SJCRH30 (cell line): Measurements from ENCODE around the gene HOXD13. TPM values are rescaled to one million over a fixed set of nuclear protein-coding genes. Genes with fewer than 3 reads are reported as not detected.

ENCODE experiments used
- DNase-seq, 2 experiments: peaks; one replicate each; pipeline ENCODE4 v3.0.0-alpha.2; 2015 to 2020
- H3K27ac ChIP-seq: fragments of 250-450 bp; sonication (Bioruptor Pico); 2 replicates; pipeline ENCODE4 v1.5.1; 2020; ENCODE audit warnings: mild to moderate bottlenecking, moderate library complexity
- H3K27me3 ChIP-seq: fragments of 250-450 bp; sonication (Bioruptor Pico); 2 replicates; pipeline ENCODE4 v1.5.1; 2020; ENCODE audit warnings: mild to moderate bottlenecking, moderate library complexity
- H3K36me3 ChIP-seq: fragments of 250-450 bp; sonication (Bioruptor Pico); 2 replicates; pipeline ENCODE4 v1.5.1; 2020; ENCODE audit warnings: mild to moderate bottlenecking, moderate library complexity
- H3K4me1 ChIP-seq: fragments of 250-450 bp; sonication (Bioruptor Pico); 2 replicates; pipeline ENCODE4 v1.5.1; 2020; ENCODE audit warnings: mild to moderate bottlenecking, moderate library complexity
- H3K4me3 ChIP-seq: fragments of 250-450 bp; sonication (Bioruptor Pico); 2 replicates; pipeline ENCODE4 v1.5.1; 2020; ENCODE audit warnings: mild to moderate bottlenecking, moderate library complexity
- H3K9me3 ChIP-seq: fragments of 250-450 bp; sonication (Bioruptor Pico); replicated peaks from 2 replicates; pipeline ENCODE4 v1.5.1; 2020; ENCODE audit warnings: mild to moderate bottlenecking, moderate library complexity
- total RNA-seq: library from RNA; depleted of rRNA; stranded (reverse); fragments of >200 nt; shearing (Covaris generic); gene quantifications from 2 replicates; pipeline ENCODE4 v1.2.3, GENCODE V29; 2014

HOXD13 gene
- total RNA-seq, 1 experiment from 2014 or later = 13.6 TPM

- no peaks in the 10 kb centered on the region for H3K9me3 ChIP-seq
- DNase-seq = peak; percentile 19 to 53
- H3K4me3 ChIP-seq = peak overlapping the region; percentile 42
- H3K27ac ChIP-seq = no peak overlapping the region
- peaks cover 11% of the 10 kb centered on the region; the same call in 1 of the 2 replicates for H3K4me1 ChIP-seq
- H3K27me3 ChIP-seq = no peaks in the 10 kb centered on the region
- no peaks in the 10 kb centered on the region for H3K36me3 ChIP-seq
These were observed 40.0 kb downstream of the HOXD13 start for GRCh38 chr2:176132205-176133171.

DNA sequence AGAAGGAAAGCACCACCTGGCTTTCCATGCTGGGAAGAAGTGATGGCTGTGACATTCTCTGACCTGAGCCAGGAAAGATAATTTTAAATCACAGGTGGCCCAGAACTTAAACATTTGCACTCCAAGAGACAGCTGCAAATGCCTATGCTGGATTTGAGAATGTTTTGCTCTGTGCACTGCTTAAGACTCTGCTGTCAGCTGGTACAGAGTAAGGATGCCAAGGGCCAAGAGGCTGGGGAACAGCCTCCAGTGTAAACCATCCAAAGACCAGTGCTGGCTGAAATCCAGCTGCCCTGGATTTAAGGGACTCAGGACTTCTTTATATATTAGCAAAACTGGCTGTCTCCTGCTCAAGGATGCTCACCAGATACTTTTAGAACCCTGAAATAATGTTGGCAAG is 40.9 kb downstream of the HOXD13 start:
- H3K27ac ChIP-seq = no peak overlapping the region
- peak; percentile 36 to 66 for DNase-seq
- no peaks in the 10 kb centered on the region for H3K27me3 ChIP-seq
- H3K4me1 ChIP-seq = peaks cover 11% of the 10 kb centered on the region; the same call in 1 of the 2 replicates
- H3K9me3 ChIP-seq = no peaks in the 10 kb centered on the region
- H3K4me3 ChIP-seq = no peak overlapping the region
- no peaks in the 10 kb centered on the region for H3K36me3 ChIP-seq

DNA sequence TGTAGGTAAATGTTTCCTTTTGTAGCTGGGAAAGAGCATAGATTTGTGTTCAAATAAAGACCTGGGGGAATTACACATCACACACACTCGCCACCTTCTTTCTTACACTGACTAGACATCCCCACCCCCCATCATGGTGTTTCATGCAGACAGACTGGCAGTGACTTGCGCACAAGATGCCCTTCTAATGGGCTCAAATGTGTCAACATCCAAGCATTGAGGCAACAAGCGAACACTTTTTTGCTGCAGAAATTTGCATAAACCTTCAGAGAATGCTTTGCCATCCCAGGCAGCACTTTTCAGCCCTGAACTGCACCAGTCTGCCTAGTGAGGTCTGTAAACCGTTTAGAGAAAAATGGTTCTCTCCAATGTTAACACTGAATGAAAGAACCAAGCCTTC is 41.5 kb downstream of the HOXD13 start:
- H3K27ac ChIP-seq = no peak overlapping the region

DNA sequence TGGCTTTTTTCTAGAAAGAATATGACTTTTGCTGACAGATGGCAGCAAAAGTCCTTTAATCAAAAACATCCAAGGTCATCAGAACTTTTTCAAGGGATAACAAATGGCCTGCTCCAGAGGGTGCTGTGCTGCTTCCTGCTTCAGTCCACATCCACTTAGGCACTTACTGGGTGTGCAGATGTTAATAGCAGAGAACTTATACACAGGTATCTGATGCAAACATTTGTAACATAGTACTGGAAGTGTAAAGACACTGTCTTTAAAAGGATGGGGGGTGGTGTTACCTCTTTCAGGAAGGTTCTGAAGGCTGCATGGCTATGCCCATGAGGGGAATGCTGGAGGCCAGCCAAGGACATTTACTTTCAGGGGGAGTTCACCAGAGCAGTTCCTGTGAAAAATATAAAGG is 42.5 kb downstream of the HOXD13 start:
- no peak overlapping the region for H3K27ac ChIP-seq
- H3K4me1 ChIP-seq = peaks cover 11% of the 10 kb centered on the region; the same call in 1 of the 2 replicates
- no peaks in the 10 kb centered on the region for H3K9me3 ChIP-seq
- H3K27me3 ChIP-seq = no peaks in the 10 kb centered on the region
- DNase-seq = no peak
- H3K36me3 ChIP-seq = no peaks in the 10 kb centered on the region
- no peak overlapping the region for H3K4me3 ChIP-seq

More for the DNA sequence above, 41.5 kb downstream of the HOXD13 start:
- Histone ChIP-seq H3K27me3 (no peaks in the 10 kb centered on the region), H3K4me1 (peaks cover 11% of the 10 kb centered on the region; the same call in 1 of the 2 replicates), H3K4me3 (no peak overlapping the region), H3K9me3 (no peaks in the 10 kb centered on the region), H3K36me3 (no peaks in the 10 kb centered on the region)
- DNase-seq = no peak

- Histone ChIP-seq H3K9me3 (no peaks in the 10 kb centered on the region), H3K27me3 (no peaks in the 10 kb centered on the region), H3K36me3 (no peaks in the 10 kb centered on the region), H3K27ac (no peak overlapping the region), H3K4me1 (peaks cover 11% of the 10 kb centered on the region; the same call in 1 of the 2 replicates), H3K4me3 (no peak overlapping the region)
- DNase-seq = no peak
These were observed 44.1 kb downstream of the HOXD13 start for GRCh38 chr2:176136374-176137251.

DNA sequence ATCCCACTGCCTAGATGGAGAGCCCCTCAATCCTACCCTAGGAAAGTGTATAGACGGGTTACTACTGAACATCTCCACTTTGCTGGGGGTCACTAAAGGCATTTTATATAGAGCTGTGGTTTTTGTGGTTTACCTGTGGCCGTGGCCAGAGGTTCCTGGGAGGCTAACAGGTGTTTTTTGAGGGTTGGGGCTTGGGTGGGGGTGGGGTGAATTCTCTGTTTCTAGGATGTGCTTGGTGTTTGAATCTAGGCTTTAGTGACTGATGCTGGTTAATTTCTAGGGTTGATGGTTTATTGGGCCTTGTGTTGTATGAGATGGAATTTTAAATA is 44.7 kb downstream of the HOXD13 start:
- Histone ChIP-seq H3K27me3 (no peaks in the 10 kb centered on the region), H3K4me1 (peaks cover 11% of the 10 kb centered on the region; the same call in 1 of the 2 replicates), H3K9me3 (no peaks in the 10 kb centered on the region), H3K36me3 (no peaks in the 10 kb centered on the region), H3K27ac (no peak overlapping the region), H3K4me3 (no peak overlapping the region)
- DNase-seq = no peak

GRCh38 chr2:176137906-176138305 is 45.4 kb downstream of the HOXD13 start:
- Histone ChIP-seq H3K27me3 (no peaks in the 10 kb centered on the region), H3K4me1 (peaks cover 9% of the 10 kb centered on the region; the same call in 1 of the 2 replicates), H3K4me3 (no peak overlapping the region), H3K27ac (no peak overlapping the region), H3K36me3 (no peaks in the 10 kb centered on the region), H3K9me3 (no peaks in the 10 kb centered on the region)
- DNase-seq = no peak

GRCh38 chr2:176138526-176138922 is 46.0 kb downstream of the HOXD13 start:
- Histone ChIP-seq H3K36me3 (no peaks in the 10 kb centered on the region), H3K27me3 (no peaks in the 10 kb centered on the region), H3K27ac (no peak overlapping the region), H3K4me1 (peaks cover 2% of the 10 kb centered on the region; the same call in 1 of the 2 replicates), H3K9me3 (no peaks in the 10 kb centered on the region), H3K4me3 (no peak overlapping the region)
- DNase-seq = no peak

DNA sequence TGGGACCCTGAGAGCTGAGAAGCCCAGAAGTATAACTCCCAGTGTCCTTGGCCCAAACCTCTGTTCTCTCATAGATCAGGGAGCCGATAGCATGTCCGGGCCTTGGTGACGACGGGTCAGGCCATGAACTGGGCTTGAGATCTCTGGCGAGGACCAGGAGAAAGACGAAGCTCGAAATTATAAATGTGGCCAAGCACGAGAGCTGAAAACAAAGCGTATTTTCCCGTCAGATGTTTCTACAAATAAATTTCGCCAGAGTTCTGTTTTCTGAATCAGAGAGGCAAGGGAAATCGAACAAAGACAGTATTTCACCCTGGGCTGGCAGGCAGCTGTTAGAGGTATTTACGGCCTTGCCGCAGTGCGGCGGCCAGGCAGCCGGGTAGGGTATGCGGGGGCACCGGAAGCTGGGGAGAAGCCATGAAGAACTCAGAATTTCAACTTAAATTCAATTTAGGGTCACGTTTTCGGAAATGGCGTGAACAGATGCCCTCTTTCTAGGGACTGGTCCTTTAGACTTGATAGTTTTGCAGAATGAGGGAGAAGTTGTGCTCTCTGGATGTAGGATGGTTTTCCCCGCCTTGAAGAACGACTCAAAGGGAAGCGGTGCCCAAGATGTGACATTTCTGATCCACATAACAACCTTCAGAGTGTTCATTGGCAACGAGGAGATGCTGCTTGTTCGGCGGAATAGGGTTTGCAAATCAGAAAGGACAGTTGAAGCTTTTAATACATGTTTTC is 46.6 kb downstream of the HOXD13 start:
- no peak overlapping the region for H3K27ac ChIP-seq
- DNase-seq = no peak
- no peaks in the 10 kb centered on the region for H3K27me3 ChIP-seq
- no peaks in the 10 kb centered on the region for H3K36me3 ChIP-seq
- no peaks in the 10 kb centered on the region for H3K9me3 ChIP-seq
- H3K4me3 ChIP-seq = no peak overlapping the region
- H3K4me1 ChIP-seq = no peaks in the 10 kb centered on the region

DNA sequence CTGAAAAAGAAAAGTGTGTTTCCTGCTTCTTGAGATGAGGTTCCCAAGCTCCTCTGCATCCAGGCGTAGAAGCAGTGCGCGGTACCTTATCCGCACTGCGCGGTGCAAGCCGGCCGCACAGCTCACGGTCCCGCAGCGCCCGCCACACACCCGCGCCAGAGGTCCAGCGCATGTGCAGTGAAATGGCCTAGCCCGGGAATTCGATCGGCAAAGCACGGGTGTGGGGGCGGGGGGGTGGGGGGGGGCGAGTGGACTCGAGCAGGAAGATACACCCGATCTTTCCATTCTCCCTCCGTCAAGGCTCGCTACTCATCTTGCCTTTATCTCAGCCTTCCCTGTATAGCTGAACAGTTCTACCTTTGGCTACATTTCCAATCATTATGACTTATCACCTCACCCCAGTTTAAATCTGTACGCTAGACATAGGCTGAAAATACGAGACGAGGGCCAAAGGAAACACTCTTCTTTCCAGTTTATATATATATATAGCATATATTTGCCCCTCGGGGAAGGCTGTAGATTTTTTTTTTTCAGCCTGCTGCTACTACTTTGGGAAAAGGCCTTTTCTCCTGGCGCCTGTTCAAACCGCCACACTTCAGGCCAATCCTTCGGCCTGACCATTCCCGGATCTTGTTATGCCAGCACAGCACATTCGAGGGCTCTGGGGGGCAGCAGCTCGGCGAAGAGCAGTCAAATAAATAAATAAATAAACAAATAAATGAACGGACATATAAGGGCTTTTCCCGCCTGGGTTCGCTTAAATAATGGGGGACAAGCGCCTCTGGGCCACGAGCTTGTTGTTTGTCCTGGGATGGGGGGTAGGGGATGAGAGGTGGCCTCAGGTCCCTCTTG is 47.4 kb downstream of the HOXD13 start:
- H3K9me3 ChIP-seq = no peaks in the 10 kb centered on the region
- H3K36me3 ChIP-seq = no peaks in the 10 kb centered on the region
- H3K4me1 ChIP-seq = no peaks in the 10 kb centered on the region
- no peaks in the 10 kb centered on the region for H3K27me3 ChIP-seq
- peak overlapping the region; percentile 61 for H3K4me3 ChIP-seq
- no peak for DNase-seq
- H3K27ac ChIP-seq = peak overlapping the region; percentile 52

DNA sequence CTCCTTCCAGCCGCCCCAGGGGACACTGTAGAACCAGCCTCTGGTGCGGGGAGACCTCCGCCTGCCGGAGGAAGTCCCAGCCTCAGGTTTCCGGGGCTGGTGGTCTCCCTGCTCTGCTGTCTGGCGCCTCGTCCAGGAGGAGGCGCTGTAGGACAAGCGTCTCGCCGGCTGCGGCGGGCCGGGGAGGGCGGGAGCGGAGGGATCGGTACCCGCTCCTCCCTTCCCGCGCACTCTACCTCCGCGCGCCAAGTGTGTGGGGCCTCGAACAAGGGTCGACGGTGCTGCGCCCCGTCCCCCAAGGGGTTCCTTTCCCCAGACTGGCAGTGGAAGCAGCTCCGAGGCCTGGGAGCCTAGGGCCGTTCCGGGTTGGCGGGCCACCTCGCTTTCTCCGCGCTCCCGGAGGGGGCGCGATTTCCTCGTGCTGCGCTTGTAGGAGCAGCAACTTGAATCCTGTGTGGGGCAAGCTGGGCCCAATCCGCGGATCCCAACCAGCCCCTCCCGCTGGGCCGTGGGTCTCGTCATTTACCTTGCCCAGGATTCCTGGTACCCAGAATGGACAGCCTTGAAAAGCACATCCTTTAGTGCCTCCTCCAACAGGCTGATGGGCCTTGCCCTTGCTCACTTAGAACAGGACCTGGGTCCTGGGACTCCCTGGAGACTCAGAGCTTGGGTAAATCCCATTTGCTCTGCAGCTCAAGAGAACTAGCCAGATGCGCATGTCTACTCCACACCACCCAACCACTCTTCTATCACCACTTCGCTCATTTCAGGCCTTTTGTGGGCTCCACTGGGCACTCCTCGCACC is 48.2 kb downstream of the HOXD13 start:
- Histone ChIP-seq H3K4me1 (no peaks in the 10 kb centered on the region), H3K27me3 (no peaks in the 10 kb centered on the region), H3K36me3 (no peaks in the 10 kb centered on the region), H3K27ac (peak overlapping the region; percentile 52), H3K9me3 (no peaks in the 10 kb centered on the region), H3K4me3 (peak overlapping the region; percentile 61)
- peak; percentile 77 to 86 for DNase-seq

DNA sequence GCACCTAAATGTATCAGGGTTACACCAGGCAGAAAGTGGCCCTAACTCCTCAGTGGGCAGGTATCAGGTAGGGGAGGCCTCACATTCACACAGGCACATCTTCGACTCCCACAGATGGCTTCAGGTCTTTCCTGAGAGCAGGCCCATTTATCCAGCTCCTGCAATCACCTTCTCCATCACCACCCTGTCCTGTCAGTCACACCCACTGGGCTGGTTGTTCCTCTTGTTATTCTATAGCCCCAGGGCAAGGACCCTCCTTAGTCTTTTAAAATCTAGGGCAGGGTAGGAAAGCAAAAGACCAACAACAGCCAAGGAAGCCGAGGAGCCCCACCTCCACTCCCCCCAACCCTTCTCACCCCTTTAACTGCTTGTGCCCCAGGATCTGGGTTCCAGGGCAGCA is 49.8 kb downstream of the HOXD13 start:
- no peaks in the 10 kb centered on the region for H3K9me3 ChIP-seq
- H3K27me3 ChIP-seq = no peaks in the 10 kb centered on the region
- no peaks in the 10 kb centered on the region for H3K4me1 ChIP-seq
- H3K36me3 ChIP-seq = no peaks in the 10 kb centered on the region
- H3K4me3 ChIP-seq = no peak overlapping the region
- H3K27ac ChIP-seq = no peak overlapping the region
- DNase-seq = no peak
